Activated CD4-positive, alpha-beta T cell treated with anti-CD3 and anti-CD28 coated beads for 1 hour (primary cell): ENCODE measurements around the gene UVSSA.
"Not testable (repeated sequence)": the region's sequence is repeated elsewhere in the genome, so short reads cannot be mapped to it uniquely, and the experiment has no call there.

Experiments used
- DNase-seq: peaks from one replicate; pipeline ENCODE4 v3.0.0-alpha.2; 2020

Gene UVSSA

GRCh38 chr4:1378559-1379231 is 31.7 kb downstream of the UVSSA start:
- no peak for DNase-seq

GRCh38 chr4:1379351-1379781 is 32.4 kb downstream of the UVSSA start:
- DNase-seq, result no peak

- DNase-seq, result no peak
These were observed 32.9 kb downstream of the UVSSA start for GRCh38 chr4:1379801-1380331.

DNA sequence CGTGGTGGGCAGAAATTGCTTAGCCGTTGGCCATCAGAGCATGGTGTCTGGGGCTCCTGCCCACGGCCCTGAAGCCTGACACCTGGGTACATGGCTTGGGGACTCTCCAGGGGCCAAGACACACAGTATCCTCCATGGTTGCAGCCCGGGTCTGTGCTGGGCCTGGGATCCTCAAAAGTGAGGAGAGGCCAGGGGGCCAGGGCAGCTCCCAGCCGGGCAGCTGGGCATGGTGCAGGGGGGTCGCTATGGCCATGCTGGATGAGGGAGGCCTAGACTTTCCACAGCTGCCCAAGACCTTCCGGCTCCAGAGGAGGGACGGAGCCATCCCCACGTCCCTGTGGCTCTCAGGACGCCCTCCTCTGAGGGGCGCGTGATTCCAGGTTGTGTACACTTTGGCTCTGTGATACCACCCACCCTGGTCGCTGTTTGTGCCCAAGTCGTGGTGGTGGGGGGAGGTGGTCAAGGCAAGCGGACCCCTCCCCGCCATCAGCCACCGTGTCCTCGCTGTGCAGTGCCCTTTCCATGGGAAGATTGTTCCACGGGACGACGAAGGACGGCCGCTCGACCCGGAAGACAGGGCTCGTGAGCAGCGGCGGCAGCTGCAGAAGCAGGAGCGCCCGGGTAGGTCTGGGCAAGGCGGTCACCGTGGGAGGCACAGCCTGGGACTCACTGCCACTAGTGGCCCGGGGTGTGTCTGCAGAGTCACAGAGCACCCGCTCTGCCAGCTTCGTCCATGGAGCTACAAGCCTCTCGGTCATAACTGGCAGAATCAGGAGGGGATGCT is 33.6 kb downstream of the UVSSA start:
- no peak for DNase-seq

GRCh38 chr4:1381181-1381621 is 34.2 kb downstream of the UVSSA start:
- DNase-seq, result no peak

DNA sequence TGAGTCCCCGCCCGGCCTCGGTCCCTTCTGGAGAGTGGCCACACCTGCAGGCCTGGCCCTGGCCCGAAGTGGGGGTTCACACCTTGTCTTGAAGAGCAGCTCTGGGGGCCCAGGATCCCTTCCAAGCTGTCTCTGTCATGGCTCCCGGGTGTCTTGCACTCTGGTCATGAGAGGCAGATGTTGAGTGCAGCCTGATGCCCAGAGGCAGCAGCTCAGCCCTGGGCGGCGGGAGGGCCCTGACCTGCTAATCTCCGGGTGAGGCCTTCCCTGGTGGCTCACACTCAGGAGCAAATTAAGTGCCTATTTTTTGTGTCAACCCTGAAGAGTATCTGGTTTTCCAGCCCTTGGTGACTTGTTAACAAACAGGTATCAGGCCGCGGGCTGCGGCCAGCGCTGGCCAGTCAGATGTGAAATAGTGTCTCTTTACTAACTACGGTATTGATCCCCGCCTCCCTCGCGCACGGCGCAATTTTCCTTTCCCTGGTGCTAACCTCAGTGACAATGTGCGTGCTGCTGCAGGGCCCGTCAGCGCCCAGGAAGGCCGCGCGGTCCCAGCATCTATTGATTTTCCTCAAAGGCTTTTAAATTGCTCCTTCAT is 35.0 kb downstream of the UVSSA start:
- no peak for DNase-seq

GRCh38 chr4:1382776-1383727 is 36.0 kb downstream of the UVSSA start:
- DNase-seq, result no peak

GRCh38 chr4:1383728-1384591 is 37.0 kb downstream of the UVSSA start:
- DNase-seq, result no peak

DNA sequence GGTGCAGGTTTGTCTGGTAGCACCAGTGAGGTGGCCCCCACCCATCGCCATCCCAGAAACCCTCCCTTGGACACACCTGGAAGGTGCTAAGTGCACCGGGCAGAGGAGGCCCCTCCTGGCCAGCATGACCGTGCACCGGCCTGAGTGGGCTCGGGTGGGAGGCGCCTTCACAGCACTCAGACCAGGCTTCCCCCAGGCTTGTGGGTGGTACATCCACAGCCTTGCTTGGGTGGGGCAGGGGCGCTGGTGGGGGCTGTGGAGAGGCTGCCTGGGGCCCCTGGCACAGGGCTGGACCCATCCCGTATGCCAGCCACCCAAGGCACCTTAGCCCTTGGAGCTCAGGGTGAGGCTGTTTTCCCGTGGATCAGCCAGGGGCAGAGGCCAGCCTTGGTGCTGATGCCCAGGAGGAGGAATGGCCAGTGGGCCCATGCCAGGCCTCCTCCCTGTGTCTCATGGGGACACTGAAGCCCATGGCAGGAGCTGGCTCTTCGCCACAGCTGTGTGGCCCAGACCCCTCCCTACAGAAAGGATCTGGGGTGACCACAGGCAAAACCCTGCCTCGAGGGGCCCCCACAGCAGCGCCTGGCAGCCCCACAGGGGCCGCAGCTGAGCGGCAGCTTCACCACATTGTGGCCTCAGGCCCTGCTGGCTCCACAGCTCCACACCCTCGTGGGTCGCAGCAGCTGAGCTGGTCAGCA is 37.8 kb downstream of the UVSSA start:
- no peak for DNase-seq

DNA sequence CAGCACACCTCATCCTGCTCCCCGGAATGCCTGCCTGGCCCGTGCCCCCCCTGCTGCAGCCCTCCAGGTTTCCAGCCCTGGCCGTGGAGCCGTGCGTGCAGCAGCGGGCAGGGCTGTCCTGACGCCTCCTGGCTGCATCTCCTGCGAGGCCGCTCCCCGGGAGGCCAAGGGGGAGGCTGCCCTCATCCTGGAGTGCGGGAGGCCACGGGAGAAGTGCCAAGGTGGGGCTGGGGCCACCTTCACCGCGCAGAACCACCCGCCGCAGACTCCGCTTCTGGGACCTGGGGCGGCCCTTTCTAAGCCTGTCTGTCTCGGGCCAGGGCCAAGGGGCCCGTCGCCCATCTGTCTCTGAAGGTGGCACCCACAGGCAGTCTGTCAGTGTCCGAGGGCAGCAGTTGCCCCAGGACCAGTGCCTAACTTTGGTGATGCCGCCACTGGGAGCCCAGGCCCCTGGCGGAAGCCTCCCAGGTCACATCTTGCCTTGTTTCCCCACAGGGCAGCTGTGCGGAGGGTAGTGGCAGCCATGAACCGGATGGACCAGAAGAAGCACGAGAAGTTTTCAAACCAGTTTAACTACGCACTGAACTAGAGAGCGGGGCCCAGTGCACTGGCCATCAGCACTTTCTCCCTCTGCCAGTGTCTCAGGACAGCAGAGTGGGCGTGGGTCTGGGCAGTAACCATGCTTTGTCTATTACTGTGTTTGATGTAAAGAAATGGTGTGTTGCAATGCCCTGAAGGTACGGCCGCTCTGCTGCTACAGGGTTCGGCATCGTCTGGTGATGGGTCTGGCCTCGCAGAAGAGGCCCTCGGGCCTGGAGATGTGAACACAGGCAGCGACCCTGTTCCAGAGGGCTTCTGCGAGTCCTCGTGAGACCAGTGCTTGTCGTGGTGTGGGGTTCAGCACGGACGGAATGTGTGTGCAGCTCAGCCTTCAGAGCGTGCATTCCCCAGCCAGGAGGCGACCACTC is 38.6 kb downstream of the UVSSA start:
- DNase-seq, result no peak

- DNase-seq, result not testable (repeated sequence)
These were observed 46.4 kb downstream of the UVSSA start for GRCh38 chr4:1393363-1393762.

- DNase-seq, result no peak
These were observed 46.9 kb downstream of the UVSSA start for GRCh38 chr4:1393866-1394265.

GRCh38 chr4:1394554-1395388 is 47.8 kb downstream of the UVSSA start:
- DNase-seq, result not testable (repeated sequence)

GRCh38 chr4:1395389-1395820 is 48.4 kb downstream of the UVSSA start:
- DNase-seq, result not testable (repeated sequence)

DNA sequence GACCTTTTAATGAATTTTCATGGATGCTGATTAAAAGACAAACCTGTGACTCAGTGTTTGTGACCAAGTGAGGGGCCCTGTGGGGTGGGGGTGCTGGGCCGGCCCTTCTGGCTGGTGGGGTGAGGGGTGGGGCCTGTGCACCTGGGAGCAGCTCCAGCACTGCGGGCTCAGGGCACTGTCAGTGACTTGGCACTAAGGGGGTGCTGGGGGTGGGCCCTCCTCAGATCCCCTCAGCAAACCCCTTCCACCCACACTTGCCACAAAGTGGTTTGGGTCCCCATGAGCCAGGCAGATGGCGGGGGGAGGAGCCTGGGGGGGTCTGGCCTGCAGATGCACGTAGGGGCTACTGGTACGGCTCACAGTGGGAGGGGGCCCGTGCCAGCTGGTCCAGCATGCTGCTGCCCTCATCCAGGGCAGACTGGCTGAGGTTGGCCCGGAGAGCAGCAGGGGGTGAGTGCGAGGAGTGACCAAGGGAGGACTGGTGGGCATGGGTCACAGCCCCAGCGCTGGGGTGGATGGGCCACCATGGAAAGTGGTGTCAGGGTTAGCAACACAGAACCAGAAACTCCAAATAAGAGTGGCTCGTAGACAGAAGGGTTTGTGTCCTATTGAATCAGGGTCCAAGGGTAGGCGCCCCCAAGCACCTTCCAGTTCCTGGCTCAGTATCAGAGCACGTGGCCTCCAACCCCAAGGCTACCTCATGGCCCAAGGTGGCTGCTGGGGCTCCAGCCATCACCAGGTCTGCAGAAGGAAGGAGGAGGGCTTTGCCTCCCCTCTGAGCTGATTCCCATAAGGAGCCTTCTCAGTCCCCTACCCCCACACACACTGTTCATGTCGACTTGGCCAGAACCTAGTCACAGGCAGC is 49.2 kb downstream of the UVSSA start:
- DNase-seq, result no peak

- DNase-seq, result no peak
These were observed 49.9 kb downstream of the UVSSA start for GRCh38 chr4:1396806-1397455.
